HG03469 (cell line): ENCODE measurements around the gene DTX3.
"Not testable (repeated sequence)": the region's sequence is repeated elsewhere in the genome, so short reads cannot be mapped to it uniquely, and the experiment has no call there.

Source experiments
- ATAC-seq: cut with Tn5 transposase; IDR thresholded peaks from one replicate; pipeline ENCODE4 v1.9.1; 2021; ENCODE audit warnings: mild to moderate bottlenecking, moderate library complexity, moderate number of reproducible peaks; ENCODE audit not compliant: unreplicated experiment

The DTX3 gene

DNA sequence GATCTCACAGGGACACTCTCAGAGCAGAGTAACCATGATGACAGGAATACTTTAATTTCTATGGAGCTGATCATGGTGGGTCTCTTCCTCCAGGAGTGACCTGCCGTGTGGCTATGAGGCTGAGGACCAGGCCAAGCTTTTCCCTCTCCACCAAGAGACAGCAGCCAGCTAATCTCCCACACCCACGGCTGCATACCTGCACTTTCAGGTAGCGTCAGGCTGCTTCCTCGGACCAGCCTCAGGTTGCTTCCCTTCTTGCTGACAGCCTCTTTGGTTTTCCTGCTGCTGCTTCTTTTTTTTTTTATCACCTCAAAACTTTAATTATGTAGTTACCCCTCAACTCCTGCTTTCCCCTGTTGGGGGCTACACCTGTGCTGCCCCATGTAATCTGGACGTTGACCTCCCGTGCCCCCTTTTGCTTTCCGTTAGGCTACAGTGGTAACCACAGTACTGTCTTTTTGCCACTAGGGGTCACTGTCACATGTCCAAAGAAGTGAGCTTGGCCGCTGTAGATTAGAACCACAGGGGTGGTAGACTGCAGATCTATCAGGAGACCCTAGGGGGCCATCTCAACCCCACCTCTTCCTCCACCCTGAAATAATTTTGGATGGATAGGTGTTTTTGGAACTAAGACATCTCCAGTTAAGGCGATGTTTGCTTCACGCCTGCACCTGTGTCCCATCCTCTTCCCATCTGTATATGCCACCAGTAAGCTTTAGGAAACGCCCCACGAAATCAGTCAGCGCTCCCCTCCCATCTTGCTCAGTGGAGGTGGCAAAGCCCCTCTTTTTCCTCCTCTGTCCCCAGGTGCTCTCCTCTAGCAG, 21.4 kb upstream of the DTX3 start:
- peak; percentile 85 for ATAC-seq

DNA sequence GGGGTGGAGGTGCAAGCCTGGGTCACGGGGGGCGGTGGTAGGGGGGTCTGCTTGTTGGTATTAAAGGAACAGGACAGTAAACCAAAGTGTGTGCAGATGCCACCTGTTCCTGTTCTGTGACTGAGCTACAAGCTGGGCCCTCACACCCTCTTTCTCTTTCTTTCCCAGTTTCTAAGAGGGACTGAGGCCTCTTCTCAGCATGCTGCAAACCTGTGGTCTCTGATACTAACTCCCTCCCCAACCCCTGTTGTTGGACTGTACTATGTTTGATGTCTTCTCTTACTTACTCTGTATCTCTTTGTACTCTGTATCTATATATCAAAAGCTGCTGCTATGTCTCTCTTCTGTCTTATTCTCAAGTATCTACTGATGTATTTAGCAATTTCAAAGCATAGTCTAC, 20.6 kb upstream of the DTX3 start:
- no peak for ATAC-seq

GRCh38 chr12:57584690-57585089, 19.9 kb upstream of the DTX3 start:
- ATAC-seq, result no peak

- ATAC-seq, result no peak
These were observed 19.5 kb upstream of the DTX3 start for GRCh38 chr12:57585156-57585555.

DNA sequence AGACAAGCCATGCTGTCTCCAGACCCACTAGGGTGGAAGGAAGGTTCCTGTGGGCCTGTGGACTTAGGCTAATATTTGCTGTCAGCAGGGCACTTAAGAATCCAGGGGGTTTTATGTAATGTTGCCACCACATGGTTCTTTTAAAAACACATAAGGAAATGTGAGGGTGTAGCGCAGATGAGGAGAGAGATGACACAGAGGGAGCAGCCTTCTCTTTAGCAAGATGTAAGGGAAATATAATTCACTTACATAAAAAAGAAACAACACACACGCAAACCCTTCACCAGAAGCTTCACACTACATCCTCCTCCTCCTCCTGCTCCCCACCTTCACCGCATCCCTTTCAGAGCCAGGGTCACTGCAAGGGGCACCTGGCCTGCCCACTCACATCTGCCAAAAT, 18.5 kb upstream of the DTX3 start:
- ATAC-seq, result no peak

- no peak for ATAC-seq
These were observed 17.7 kb upstream of the DTX3 start for GRCh38 chr12:57586832-57587429.

DNA sequence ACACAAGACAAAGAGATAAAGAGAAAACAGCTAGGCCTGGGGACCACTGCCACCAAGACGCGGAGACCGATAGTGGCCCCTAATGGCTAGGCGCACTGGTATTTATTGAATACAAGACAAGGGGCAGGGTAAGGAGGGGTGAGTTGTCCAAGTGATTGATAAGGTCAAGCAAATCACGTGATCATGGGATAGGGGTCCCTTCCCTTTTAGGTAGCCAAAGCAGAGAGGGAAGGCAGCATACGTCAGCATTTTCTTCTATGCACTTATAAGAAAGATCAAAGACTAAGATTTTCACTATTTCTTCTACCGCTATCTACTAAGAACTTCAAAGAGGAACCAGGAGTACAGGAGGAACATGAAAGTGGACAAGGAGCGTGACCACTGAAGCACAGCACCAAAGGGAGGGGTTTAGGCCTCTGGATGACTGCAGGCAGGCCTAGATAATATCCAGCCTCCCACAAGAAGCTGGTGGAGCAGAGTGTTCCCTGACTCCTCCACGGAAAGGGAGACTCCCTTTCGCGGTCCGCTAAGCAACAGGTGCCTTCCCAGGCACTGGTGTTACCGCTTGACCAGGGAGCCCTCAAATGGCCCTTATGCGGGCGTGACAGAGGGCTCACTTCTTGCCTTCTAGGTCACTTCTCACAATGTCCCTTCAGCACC, 15.5 kb upstream of the DTX3 start:
- not testable (repeated sequence) for ATAC-seq

- no peak for ATAC-seq
These were observed 14.2 kb upstream of the DTX3 start for GRCh38 chr12:57590479-57590863.

- ATAC-seq, result peak; percentile 88
These were observed 13.5 kb upstream of the DTX3 start, which contains the start of gene PIP4K2C for GRCh38 chr12:57590864-57591781. PIP4K2C (plus strand) TSS chr12:57591192; CDS start chr12:57591290, 98 bp downstream.

DNA sequence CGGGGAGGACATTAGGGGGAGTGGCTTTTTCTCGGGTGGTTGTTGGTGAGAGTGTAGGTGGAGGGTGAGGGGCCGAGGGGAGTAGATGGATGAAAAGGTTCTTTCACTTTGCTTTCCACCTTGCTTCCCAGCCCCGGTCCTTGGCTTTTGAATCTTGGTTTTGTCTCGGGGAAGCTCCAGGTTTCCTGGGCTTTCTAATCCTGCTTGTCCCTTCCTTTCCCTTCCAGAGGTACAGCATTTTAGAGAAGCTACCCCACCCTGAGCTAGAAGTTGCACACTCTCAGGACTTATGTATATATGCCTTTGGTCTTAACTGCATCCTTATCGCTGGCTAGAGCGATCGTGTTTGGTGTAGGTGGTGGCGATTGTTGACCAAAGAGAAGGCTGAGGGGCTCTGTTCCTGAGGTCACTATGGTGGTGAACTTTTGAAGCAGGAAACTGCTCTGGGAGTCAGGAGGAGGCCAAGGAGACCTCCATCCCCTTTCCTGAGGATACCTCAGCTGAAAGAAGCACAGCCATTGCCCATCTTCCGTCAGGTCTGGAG, 12.8 kb upstream of the DTX3 start:
- ATAC-seq, result no peak

GRCh38 chr12:57592551-57593165, 12.0 kb upstream of the DTX3 start:
- no peak for ATAC-seq

GRCh38 chr12:57593187-57593586, 11.4 kb upstream of the DTX3 start:
- ATAC-seq, result no peak

GRCh38 chr12:57600395-57600794, 4.2 kb upstream of the DTX3 start:
- no peak for ATAC-seq

DNA sequence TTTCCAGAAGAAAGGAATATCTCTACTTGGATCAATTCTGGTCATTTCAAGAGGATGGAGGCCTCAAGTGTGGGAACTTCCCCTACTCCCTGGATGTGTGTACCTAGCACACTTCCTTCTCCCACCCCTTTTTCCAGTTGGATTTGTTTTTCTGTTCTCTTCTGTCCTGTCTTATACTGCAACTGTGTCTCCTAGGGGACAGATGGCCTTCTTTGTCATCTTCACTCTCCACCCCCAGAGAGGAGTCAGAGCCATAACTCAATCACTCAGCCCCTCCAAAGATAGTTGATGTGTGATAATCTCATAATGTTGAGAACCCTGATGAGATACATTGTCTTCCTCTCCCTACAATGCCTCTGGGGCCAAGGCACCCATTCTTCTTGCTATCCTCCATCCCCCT, 2.1 kb upstream of the DTX3 start:
- ATAC-seq, result no peak

- ATAC-seq, result no peak
These were observed 1.3 kb upstream of the DTX3 start for GRCh38 chr12:57603324-57603723.

DNA sequence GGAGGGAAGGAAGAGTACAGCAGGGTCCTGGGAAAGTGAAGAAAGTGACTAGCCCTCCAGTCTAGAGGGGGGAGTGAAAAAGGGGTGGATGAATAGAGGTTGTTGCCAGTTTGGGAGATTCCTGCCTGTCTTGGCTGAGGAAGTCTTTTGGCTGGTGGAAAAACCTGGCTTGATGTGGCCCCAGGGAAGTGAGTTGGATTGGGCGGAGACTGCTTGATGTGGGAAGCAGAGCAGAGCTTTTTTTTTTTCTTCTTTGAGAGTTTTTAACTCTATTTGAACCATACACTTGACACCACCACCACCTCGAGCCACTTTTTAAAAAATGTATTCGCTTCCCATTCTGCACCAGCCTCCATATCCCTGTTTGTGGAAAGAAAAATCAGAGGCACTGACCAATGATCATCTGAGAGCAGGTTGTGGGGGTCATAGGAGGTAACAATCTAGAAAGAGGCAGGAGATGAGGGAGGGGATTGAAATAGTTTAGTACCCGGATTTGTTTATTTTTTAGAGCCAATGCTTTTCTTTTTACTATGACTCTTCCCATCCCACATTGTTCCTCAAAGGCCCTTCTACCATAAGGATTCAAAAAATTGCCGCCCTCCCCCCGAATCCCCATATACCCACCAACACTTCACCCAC, 690 bp upstream of the DTX3 start:
- no peak for ATAC-seq

DNA sequence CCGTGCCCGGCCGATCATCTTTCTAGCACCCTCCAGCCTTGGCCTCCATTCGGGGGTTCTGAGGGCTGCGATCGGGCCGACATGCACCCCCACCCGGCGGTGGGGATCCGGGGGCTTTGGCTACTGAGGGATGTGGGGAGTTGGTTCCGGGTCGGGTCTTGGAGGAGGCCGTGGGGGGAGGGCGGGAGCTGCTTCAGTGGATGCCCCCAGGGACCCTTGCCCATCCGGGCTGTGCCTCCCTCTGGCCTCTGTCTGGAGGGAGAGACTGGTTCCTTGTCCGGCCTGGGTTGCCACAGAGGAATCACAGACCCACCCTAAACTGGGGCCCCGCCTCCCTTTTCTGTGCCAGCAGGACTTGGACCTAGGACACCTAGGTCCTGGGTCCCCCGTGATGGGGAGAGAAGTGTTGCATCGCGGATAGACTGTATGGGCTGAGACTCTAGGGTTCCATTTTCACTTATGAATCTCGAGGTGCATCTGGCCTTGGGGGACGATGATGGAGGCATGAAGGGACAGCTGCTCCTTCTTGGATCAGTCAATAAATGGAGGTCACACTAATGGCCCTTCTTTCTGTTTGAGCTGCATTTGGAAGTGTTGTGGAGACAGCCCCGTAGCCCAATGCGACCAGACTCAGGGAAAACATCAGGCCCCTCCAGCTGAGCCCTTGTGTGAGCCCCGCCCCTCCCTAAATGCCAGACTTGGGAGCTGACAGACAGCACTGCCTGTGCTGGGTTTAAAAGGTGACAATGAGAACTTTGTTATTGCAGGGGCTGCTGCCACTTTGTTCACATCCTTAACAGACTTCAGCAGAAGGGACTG, 577 bp downstream of the DTX3 start:
- no peak for ATAC-seq

DNA sequence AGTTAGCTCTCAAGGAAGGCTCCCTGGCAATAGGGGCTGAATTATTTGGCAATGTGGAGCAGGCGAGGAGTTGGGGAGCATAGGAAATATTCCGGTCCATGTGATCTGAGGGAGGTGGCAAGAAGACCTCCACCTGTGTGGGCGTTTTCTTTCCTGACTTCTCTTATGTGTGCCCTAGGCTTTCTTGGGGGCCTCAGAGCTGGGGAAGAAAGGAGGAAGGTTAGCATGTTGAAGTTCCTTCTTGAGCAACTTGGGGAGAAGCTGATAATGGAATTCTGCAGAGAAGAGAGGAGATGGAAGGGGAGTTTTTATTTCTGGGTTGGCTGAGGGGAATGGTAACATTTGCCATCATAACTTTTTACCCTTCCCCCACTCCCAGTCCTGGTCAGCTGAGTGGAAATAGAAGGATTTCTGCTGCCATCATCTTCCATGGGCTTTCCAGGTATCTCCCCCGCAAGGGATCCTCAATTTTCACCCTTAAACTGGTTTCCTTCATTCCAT, 1.2 kb downstream of the DTX3 start:
- no peak for ATAC-seq

- ATAC-seq, result no peak
These were observed 1.8 kb downstream of the DTX3 start for GRCh38 chr12:57606399-57606798.
